Measurements from ENCODE around the gene CLEC7A.

- TF ChIP-seq CTCF (IDR thresholded peaks at IDR 0.05 in 4 of 5, conservative IDR thresholded peaks at IDR 0.05 in 1 of 5) (no peak), POLR2A (IDR thresholded peaks at IDR 0.05) (no peak)
Measured at GRCh38 chr12:10131111-10131690, 1.2 kb upstream of the CLEC7A start.
